ENCODE data around the gene WDR45B.

WDR45B gene

DNA sequence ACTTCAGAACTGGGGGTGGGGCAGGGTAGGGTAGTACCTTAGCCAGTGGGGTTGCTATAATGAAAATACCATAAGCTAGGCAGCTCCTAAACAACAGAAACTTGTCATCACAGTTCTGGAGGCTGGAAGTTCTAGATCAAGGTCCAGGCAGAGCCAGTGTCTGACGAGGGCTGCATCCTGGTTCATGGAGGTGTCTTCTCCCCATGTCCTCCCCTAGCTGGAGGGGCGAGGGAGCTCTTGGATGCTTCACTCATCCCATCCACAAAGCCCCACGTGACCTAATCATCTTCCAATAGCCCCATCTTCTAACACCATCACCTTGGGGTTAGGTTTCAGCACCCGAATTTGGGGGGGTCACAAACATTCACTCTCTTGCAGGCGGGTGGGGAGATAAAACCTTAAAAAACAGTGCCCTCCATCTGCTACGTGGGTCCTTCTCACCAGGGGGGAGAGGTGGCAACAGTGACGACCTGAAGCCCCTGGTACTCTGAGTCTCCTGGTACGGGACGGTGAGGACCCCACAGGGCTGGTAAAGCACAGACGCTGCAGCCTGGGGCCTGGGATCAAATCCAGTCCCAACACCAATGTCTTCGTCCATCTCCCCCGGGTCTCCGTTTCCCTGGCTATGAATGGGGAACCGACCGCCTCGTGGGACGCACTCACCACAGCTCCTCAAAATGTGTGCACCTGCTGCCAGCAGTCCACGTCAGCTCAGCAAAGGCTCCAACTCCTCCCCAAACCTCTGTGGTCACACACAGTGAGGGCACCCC, 27.4 kb upstream of the WDR45B start:
- FAIRE-seq: no peak

DNA sequence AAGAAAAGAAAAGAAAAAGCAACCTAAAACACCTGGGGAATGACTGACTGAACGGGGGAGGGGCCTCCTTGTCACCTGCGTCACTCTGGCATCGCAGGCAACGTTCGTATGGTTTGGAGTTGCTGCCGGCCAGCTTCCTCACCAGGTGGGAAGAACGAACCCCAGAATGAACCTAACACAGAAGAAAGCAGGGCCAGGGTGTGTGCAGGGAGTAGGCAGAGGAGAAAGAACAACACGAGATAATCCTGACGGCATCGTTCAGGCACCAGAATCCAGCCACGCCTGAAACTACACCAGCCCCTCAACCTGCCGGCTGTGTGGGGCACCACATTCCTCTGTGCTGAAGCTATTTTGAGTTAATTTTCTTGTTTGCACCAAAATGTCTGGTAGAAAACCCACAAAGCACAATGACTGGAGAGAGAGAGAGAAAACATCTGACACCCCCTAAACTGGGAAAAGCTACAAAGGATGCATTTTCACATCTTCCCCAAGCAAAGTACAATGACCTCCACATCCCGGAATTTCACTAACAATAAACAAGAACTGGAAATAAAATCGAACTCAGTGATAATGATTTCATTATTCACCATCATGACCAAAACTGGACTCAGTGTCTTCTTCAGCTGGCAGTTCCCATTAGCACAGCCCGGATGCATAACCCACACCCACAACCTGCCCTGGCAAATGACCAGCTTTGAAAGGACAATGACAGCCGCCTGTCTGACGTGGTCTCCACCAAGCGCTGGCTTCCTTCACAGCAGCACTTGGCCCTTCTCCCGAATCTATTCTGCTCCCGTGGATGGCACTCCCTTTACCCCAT, 26.6 kb upstream of the WDR45B start:
- FAIRE-seq: no peak

DNA sequence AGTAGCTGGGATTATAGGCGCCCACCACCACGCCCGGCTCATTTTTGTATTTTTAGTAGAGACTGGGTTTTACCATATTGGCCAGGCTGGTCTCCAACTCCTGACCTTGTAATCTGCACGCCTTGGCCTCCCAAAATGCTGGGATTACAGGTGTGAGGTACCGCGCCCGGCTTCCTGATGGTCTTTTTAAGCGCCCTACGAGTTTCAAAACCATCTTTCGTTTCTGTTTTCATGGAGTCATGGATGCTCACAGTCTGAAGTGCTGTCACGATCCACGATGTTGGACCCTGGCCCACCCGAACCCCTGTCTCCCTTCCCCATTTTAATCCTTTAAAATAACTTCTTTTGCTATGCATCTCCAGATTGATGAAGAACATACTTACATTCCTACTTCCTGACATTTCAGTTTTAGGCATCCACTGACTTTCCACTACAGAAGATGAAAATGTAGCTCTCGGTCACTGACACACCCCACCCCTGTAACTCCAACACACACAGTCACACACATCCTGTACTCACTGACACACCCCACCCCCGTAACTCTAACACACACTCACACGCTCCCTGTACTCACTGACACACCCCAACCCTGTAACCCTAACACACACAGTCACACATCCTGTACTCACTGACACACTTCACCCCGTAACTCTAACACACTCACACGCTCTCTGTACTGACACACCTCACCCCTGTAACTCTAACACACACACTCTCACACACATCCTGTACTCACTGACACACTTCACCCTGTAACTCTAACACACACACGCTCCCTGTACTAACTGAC, 22.6 kb upstream of the WDR45B start:
- FAIRE-seq: no peak

DNA sequence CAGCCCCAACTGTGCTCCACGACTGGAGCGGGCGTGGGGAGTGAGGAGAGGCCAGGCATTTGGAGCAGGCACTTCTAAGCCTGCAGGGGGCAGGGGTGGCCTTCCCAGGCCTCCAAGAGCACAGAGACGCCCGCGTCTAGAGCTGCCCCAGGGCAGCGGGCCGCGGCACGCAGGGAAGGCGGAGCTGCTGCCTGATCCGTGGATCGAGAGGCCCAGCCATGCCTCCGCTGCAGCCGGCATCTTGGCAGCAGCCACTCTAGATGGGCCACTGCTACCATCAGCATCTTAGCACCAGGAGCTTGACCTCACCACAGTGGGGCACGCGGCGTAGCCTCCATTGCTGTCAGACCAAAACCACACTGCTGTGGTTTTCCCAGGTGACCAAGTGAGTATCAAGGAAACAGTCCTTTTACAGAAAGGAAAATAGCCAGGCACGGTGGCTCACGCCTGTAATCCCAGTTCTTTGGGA, 20.4 kb upstream of the WDR45B start:
- FAIRE-seq: no peak

DNA sequence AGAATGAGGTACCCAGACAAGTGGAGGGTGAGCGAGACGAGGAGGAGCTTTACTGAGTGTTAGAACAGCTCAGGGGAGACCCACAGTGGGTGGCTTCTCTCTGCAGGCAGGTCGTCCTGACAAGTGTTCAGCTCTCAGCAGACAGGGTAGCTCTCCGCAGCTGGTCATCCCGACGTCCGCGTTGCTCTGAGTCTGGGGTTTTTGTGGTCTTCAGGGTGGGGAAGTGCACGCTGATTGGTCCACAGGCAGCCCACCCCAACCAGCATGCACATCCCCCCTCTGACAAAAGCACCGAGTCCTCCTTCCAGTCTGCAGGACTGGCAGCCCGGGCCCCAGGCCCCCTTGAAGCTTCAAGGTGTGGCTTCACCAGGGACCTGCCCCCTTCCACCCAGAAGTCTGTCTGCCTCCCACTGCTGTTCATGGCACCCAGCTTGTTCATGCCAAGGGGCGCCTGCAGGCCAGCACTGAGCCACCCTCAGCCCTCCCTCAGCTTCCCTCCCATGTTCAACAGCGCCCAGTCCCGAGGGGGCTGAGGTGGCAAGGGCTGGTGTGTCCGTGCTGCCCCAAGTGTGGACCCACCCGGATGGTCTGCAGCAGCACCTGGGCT, 19.9 kb upstream of the WDR45B start:
- FAIRE-seq: no peak

DNA sequence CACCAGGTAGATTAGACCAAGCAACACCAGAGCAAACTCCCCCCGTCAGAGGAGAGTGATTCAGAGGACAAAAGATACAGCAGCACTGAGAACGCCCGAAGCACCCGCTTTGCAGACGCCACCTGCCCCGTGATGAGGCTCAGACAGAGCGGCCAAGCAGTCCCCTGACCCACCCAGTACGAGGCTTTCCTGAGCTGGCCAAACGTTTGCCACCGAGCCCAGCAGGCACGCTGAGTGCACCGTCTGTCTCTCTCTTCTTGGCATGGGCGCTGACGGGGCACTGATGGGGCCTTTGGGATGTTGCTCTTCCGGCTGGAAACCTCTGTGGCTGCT, 19.4 kb upstream of the WDR45B start:
- no peak for FAIRE-seq

DNA sequence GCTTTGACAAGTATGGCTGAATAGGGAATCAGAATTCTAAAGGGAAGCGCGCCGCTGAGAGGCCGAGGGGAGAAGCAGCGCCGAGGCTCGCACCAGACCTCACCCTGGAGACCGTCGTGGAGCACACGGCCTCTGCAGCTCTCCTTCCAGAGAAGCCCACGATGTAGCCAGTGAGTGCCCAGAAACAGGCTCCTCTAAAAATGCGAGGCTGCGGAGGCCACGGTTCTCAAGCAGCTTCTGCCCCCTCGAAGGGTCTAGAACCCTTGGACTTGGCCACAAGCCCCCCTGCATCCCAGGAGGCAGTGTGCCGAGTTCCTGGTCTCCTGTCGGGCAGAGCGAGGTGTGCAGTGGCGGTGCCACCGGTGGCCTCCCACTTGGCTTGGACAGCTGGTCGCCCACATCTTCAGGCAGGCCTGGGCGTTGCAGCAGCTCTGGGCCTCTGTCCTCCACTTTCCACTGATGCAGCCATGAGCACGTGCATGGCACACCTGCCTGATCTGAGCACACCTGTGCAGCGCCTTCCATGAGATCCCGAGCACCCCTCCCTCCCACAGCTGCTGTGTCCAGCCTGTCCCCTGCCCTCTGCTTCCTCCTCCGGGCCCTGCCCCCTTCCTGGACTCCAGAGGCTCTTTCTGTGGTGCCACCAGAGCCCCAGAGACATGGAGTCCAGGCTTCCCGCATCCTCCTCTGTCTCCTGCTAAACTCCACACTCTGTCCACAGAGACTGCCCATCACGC, 18.9 kb upstream of the WDR45B start:
- FAIRE-seq: no peak

DNA sequence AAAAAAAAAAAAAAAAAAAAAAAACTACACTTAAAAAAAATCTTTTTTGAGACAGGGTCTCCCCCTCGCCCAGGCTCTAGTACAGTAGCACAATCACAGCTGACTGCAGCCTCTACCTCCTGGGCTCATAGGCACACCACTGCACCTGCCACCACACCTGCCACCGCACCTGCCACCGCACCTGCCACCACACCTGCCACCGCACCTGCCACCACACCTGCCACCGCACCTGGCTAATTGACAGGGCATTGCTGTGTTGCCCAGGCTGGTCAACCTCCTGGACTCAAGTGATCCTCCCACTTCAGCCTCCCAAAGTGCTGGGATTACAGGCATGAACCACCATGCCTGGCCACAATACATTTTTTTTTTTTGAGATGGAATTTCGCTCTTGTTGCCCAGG, 17.6 kb upstream of the WDR45B start:
- no peak for FAIRE-seq

DNA sequence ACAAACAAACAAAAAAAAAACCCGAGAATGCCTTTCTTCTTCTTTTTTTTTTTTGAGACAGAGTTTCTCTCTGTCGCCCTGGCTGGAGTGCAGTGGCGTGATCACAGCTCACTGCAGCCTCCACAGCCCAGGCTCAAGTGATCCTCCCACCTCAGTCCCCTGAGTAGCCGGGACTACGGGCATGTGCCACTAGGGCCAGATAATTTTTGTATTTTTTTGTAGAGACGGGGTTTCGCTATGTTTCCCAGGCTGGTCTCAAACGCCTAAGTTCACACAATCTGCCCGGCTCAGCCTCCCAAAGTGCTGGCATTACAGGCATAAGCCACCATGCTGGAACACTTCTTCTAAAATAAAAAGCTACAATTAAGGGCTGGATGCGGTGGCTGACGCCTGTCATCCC, 17.0 kb upstream of the WDR45B start:
- no peak for FAIRE-seq

DNA sequence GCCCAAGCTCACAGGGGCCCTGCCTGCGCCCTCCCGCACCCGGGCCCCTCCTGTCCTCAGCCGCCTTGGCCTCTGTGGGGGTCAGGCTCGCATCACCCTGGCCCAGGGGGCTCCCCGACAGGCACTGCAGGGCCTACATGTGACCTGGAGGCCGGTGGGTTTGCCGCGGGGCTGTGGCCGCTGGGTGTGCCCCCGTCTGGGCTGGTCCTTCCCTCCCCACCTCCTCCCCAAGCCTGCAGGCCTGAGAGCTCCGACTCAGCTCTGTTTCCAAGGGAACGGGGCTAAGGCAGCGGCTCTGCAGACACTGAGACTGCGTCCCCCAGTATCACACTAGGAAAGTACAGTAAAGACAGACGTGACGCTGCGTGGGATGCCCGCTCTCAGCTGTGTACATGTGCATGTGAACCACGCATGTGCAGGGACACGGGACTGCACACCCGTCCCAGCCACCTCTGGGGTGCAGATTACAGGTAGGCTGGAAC, 16.5 kb upstream of the WDR45B start:
- no peak for FAIRE-seq

DNA sequence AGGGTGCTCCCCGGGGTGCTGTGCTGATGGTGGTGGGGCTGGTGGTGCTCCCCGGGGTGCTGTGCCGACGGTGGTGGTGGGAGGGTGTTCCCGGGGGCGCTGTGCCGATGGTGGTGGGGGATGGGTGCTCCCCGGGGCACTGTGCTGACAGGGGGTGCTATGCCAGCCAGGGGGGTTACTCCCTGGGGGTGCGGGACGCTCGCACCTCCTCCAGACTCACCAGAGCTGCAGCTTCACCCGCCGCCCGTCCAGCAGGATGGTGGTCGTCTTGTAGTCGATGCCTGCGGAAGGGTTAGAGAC, 16.0 kb upstream of the WDR45B start:
- FAIRE-seq: no peak

DNA sequence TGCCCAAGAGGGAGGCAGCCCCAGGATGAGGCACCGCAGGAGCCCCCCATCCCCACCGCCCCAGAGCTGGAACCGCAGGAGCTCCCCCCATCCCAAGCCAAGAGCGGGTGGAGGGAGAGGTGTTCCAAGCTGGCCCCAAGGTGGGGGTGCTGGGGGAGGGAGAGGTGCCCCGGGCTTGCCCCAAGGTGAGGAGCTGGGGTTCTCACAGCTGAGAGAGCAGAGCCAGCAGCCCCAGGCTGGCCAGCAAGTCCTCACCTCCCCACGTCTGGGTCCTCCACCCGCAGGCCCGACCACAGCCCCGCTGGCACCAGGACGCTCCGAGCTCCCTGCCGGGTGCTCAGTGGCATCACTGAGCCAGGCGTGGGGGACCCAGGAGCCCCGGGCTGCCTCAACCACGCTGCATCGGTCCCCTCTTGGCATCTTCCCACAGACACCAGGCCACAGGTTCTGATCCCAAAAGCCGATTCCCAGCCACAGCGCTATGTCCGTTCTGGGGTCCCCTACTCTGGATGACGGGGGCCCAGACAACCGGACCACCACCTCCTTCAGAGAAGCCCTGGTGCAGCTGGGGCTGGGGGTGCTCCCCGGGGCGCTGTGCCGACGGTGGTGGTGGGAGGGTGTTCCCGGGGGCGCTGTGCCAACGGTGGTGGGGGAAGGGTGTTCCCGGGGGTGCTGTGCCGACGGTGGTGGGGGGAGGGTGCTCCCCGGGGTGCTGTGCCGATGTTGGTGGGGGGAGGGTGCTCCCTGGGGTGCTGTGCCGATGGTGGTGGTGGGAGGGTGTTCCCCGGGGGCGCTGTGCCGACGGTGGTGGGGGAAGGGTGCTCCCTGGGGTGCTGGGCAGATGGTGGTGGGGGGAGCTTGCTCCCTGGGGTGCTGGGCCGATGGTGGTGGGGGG, 15.4 kb upstream of the WDR45B start:
- FAIRE-seq: no peak

DNA sequence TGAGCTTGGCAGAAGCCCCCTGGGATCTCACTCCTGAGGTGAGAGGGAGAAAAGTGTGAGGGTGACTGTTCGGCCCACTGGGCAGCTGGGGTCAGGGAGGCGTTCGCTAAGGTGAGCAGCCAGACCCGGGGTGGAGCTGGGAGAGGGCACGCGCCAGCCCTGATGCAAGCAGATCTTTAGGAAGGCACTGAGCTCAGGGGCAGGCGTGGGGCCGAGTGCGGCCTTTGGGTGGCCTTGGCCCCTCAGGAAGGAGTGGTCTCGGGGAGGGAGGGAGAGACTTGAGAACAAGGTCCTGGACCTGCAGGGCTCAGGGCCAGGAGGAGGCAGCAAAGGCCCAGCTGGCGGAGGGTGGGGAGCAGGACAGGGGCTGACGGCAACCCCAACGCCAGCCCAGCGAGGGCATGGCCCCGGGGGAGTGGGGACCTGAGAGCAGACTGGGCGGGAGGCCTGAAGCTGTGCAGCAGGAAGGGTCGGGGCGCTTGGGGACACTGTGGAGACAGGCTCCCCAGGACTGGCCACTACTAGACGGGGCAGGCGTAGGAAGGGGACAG, 14.5 kb upstream of the WDR45B start:
- FAIRE-seq: no peak

DNA sequence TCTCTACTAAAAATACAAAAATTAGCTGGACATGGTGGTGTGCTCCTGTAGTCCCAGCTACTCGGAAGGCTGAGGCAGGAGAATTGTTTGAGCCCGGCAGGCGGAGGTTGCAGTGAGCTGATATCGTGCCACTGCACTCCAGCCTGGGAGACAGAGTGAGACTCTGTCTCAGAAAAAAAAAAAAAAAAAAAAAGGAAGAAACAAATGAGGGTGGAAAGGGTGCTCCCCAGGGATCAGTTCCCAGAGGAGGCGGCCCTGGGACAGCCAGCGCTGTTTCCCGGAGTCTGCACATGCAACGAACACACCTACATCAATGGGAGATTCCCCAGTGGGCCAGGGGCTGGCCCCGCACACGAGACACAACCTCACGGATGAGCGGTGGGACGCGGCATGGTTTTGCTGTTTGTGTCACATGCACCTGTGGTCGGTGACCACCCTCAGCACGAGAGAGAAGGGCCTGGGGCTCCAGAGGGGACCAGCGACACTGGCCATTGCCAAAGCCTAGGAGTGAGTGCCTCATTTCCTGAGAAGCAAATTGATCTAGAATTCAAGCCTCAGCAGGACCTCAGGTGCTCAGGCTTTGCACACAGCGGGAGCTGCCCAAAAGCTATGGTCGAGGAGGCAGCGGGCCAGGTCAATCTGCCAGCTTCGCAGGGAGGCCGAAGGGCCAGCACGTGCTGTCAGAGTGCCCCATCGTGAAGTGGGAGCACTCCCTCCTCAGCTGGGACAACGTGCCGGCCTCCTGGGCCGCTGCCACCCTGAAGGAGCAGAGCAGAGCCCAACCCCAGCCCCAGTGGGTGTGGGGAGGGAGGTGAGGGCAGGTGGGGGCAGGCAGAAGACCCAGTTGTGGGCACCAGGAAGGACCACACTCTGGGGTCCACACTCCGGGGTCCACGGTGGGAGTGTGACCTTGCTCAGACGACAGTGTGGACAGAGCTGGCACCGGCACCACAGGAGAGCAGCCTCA, 13.8 kb upstream of the WDR45B start:
- FAIRE-seq: no peak

DNA sequence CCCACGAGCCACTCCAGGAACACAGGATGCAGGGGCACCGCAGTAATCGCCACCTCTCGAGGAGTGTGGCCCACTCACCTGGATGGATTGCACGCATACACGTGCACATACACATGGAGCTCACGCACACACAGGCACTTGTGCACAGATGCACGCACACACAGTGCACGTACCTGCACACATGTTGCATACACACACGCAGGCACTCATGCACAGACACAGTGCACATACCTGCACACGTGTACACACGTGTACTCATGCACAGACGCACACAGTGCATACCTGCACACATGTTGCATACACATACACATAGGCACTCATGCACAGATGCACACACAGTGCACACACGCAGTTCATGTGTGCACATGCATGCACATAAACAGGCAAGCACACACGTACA, 11.6 kb upstream of the WDR45B start:
- FAIRE-seq: no peak

DNA sequence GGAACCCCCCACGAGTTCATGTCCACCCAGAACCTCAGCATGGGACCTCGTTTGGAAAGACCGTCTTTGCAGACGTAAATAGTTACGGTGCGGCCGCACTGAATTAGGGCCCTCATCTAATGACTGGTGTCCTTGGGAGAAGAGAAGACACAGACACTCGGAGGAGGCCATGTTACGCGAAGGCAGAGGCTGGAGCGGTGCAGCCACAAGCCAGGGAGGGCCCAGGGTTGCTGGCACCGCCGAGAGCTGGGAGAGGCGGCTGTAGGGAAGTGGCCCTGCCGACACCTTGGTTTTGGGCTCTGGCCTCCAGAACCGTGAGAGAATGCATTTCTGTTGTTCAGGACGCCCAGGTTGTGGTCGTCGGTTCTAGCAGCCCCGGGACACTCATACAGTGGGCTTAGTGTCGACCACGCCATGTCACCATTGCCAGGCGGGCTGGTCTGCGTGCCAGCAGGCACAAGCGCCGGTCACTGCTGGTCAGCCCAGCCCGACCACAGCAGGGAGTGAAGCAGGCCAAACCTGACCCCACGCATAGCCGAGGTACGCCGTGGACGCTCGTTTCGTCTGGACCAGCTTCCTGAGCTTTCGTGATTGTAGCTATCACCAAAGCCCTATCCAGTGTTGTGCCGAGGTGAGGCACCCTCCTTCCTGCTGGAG, 10.7 kb upstream of the WDR45B start:
- no peak for FAIRE-seq

DNA sequence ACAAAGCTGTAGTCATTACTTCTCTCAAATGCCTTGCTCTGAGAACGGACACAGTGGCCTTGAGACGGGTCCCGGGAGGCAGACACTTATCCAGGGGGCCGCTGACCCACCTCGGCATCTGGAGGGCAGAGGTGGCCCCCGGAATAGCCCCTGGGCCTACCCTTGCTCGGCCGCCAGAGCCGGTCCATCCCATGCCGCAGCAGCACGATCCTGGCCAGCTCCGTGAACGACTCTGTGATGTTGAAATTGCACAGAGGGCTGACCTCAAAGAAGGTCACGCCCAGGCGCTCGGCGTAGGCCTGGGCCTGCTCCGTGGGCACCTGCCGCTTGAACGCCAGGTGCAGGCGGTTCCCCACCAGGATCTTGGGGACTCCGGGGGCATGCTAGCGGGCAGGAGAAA, 10.1 kb upstream of the WDR45B start:
- no peak for FAIRE-seq

DNA sequence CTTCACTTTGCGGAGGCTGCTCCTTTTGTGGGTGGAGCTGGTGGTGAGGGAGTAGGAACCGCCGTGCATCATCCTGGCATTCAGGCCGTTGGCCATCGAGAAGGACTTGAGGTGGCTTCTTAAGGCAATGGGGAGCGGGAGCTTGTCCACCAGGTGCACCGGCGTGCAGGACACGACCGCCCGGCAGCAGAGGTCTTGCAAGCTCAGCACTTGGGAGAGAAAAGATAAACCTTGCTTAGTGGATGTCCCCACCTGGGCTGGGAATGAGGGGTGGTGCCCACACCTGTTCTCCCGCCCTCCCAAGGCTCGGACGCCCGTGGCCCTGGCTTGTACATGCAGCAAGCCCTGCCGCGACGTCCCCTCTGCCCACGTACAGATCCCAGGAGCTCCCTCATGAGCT, 9.7 kb upstream of the WDR45B start:
- no peak for FAIRE-seq

DNA sequence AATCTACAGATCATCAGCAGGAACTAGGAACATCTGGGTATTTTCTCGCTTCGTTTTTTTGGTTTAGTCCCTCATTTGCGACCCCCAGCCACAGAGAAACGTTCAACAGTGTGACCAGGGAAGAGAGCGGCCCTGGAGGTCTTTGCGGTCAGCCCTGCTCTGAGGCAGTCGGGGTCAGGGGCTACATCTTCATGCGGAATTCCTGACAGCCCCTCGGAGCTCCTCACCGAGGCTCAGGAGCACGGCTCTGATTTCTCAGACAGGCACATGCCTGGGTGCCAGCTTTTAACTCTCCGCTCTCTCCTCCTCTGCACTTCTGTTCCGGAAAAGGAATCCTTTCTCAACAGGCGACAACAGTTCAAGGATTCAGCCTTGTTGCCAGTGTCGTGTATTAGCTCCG, 8.0 kb upstream of the WDR45B start:
- no peak for FAIRE-seq
